T-helper 2 cell (primary cell): ENCODE measurements around the gene ATXN1.
"Not testable (repeated sequence)": the region's sequence is repeated elsewhere in the genome, so short reads cannot be mapped to it uniquely, and the experiment has no call there.

Source experiments
- DNase-seq, 5 experiments: peaks; one replicate each; pipeline versions ENCODE4 v3.0.0 to v3.0.0-alpha.2; 2012 to 2022

ATXN1 gene

GRCh38 chr6:16263464-16264099, 497.7 kb downstream of the ATXN1 start:
- DNase-seq = not testable (repeated sequence)

- not testable (repeated sequence) for DNase-seq
Observed at GRCh38 chr6:16262773-16263172, 498.5 kb downstream of the ATXN1 start.

GRCh38 chr6:16260602-16261001, 500.7 kb downstream of the ATXN1 start:
- DNase-seq = not testable (repeated sequence)

GRCh38 chr6:16259604-16260003, 501.7 kb downstream of the ATXN1 start:
- not testable (repeated sequence) for DNase-seq

GRCh38 chr6:16258709-16259075, 502.6 kb downstream of the ATXN1 start:
- DNase-seq = no peak

GRCh38 chr6:16257999-16258708, 503.1 kb downstream of the ATXN1 start:
- DNase-seq = no peak

GRCh38 chr6:16256781-16257180, 504.5 kb downstream of the ATXN1 start:
- DNase-seq = no peak

GRCh38 chr6:16254535-16254934, 506.7 kb downstream of the ATXN1 start:
- no peak for DNase-seq

- no peak for DNase-seq
Observed at GRCh38 chr6:16253399-16254144, 507.7 kb downstream of the ATXN1 start.

GRCh38 chr6:16252686-16253299, 508.5 kb downstream of the ATXN1 start:
- peak in 1 of 5 experiments; percentile 7 for DNase-seq

- no peak for DNase-seq
Observed at GRCh38 chr6:16251706-16252105, 509.6 kb downstream of the ATXN1 start.

- DNase-seq = no peak
Observed at GRCh38 chr6:16249971-16250370, 511.3 kb downstream of the ATXN1 start.
